ENCODE measurements around the gene NAP1L4.
A peak's percentile ranks its signal among the peaks of the same experiment; 100 is the strongest.

Gene NAP1L4

DNA sequence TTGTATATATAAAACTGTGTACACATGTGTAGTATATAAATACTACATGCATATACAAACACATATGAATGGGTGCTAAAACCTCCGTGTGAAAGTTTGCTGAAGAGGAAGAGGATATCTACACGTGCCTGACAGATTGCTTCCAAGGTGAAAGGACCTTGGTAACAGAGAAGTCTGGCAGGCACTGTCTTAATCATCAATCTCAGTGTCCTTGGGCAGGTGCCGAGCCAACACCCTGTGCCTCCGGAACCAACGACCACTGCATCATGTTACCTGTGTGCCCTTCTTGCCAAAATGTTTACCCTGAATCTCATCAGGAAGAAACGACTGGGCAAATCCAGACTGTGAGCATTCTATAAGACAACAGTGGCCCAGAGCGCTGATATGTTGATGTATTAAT, 15.0 kb downstream of the NAP1L4 start:
- H3K4me3 ChIP-seq (ENCODE audit: low read length) = no peak overlapping the region
- TF ChIP-seq, protein P1, sequence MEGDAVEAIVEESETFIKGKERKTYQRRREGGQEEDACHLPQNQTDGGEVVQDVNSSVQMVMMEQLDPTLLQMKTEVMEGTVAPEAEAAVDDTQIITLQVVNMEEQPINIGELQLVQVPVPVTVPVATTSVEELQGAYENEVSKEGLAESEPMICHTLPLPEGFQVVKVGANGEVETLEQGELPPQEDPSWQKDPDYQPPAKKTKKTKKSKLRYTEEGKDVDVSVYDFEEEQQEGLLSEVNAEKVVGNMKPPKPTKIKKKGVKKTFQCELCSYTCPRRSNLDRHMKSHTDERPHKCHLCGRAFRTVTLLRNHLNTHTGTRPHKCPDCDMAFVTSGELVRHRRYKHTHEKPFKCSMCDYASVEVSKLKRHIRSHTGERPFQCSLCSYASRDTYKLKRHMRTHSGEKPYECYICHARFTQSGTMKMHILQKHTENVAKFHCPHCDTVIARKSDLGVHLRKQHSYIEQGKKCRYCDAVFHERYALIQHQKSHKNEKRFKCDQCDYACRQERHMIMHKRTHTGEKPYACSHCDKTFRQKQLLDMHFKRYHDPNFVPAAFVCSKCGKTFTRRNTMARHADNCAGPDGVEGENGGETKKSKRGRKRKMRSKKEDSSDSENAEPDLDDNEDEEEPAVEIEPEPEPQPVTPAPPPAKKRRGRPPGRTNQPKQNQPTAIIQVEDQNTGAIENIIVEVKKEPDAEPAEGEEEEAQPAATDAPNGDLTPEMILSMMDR (IDR thresholded peaks at IDR 0.05; ENCODE audit: insufficient read depth, low read depth, low read length, missing control alignments) = no peak
- DNase-seq (ENCODE audit: low read depth) = no peak

DNA sequence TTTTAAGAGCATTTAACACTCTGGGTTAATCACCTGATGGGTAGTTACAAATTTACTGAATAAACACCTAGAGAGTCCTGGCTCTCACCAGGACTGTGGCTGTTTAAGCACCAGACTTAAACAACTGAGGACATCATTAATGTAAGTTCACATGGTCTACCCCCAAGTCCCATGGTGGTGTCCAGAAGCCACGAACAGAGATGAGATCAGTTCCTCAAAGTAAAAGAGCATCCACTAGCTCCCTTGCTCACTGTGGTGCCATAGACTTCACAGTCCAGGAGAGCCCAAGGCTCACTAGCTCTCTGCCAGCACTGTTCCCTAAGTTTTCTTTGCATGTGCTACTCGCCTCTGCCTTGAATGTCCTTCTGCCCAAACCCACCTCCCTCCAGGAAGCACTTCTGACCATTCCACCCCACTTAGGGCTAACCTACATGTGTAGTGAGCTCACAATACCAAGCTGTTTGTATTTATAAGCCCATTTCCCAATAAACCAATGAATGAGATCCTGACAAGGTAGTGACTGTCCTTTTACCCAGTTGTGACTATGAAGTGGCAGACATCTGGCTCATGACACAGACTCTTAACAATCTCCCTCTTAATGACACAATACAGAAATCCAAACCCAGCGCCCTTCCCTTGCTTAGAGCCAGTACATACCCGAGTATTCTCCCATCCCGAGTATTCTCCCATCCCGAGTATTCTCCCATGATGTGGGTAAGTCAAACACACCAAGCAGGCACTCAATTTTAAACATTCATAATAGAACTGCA, 15.7 kb downstream of the NAP1L4 start:
- no peak for DNase-seq (ENCODE audit: low read depth)

DNA sequence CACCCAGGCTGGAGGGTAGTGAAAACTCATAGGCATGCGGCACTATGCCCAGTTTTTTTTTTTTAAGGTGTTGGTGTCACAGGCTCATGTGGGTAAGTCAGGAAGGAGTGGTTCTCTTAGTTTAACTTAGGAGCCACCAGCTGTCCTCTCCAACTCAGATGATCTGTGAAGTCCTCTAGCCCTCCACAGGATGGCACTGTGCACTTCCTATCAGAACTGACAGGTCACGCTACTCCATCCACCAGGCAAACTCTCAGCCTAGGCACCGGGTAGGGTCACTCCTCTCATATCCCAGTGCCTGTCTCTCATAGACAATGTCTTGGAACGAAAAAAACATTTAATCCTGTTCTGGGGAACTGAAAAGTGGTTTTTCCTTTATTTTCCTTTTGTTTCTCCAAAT, 16.5 kb downstream of the NAP1L4 start:
- TF ChIP-seq, protein P1 (IDR thresholded peaks at IDR 0.05; ENCODE audit: insufficient read depth, low read depth, low read length, missing control alignments) = peak; percentile 68
- peak; percentile 66 for DNase-seq (ENCODE audit: low read depth)
- H3K4me3 ChIP-seq (ENCODE audit: low read length) = no peak overlapping the region

More for the DNA sequence above, 15.7 kb downstream of the NAP1L4 start:
- TF ChIP-seq, protein P1 (IDR thresholded peaks at IDR 0.05; ENCODE audit: insufficient read depth, low read depth, low read length, missing control alignments) = no peak
- no peak overlapping the region for H3K4me3 ChIP-seq (ENCODE audit: low read length)

DNA sequence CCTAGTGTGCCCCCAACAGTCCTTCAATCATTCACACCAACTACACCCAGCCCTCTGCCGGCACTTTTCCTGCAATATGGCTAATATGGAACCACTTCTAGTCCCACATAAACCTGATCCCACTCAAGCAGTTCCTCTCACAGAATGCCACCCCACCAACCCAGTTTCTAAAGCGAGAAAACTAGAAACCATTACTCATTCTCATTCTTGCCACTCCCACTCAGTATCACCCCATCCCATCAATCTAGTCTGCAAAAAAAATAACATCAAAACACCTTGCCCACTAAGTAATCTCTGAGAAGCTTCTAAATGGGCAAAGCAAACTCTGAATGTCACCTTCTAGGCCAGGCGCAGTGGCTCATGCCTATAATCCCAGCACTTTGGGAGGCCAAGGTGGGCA, 17.9 kb downstream of the NAP1L4 start:
- no peak for DNase-seq (ENCODE audit: low read depth)
- TF ChIP-seq, protein P1 (IDR thresholded peaks at IDR 0.05; ENCODE audit: insufficient read depth, low read depth, low read length, missing control alignments) = no peak
- H3K4me3 ChIP-seq (ENCODE audit: low read length) = no peak overlapping the region

DNA sequence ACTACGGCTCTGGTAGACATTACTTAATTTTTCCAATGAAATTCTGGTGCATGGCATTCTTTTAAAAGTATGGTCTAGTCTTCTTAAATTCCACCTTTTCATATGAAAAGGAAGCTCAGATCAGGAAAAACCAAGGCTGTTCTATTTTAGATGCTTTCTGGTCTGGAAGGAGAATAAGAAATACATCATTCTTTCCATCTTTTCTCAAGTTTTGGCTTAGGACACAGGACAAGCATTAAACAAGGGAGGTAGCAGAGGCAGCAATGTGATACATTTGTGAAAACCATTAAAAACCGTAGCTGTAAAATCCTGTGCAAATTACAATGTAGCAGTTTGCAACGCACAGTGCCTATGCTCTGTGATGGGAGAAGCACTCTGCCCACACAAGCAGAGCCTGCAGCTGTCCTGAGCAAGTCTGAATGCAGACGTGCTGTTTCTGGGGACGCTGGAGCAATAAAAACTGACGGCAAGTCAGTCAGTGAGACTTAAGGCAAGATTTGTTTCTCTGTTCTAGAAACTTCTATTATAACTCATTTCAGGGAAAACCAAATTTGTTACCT, 23.7 kb downstream of the NAP1L4 start:
- no peak for DNase-seq (ENCODE audit: low read depth)
- no peak overlapping the region for H3K4me3 ChIP-seq (ENCODE audit: low read length)
- TF ChIP-seq, protein P1 (IDR thresholded peaks at IDR 0.05; ENCODE audit: insufficient read depth, low read depth, low read length, missing control alignments) = no peak

DNA sequence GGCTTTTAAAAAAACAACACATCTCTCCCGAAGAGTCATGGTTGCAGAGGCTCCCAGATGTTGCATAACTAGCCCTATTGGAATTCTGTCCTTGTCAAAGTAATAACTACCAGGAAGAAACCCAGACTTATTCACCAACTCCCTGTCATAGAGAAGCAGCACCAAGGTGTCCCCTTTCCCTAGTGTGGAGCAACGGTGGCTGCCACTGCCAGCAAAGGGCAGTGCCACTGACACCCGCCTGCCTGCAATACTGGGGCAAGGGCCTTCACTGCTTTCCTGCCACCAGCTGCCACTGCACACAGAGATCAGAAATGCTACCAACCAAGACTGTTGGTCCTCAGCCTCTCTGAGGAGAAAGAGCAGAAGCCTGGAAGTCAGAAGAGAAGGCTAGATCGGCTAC, 27.3 kb downstream of the NAP1L4 start:
- TF ChIP-seq, protein P1 (IDR thresholded peaks at IDR 0.05; ENCODE audit: insufficient read depth, low read depth, low read length, missing control alignments) = no peak
- no peak for DNase-seq (ENCODE audit: low read depth)

DNA sequence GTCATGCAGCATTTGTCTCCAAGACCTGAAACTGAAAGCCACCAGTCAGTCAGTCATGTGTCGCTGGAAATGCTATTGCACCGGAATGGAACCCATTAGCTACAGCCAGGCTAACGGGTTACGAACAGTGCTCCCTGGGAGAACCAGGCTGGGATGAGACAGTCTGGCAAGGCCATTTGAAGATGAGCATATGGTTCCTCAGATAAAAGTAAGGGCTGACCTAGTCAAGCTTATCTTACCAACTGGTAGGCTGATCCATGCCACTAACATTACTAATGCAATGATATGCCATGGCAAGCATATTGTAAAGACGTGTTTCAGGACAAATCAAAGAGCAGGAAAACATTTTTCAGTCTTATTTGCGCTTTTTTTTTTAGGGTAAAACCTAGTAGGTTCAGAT, 28.4 kb downstream of the NAP1L4 start:
- no peak for DNase-seq (ENCODE audit: low read depth)
- H3K4me3 ChIP-seq (ENCODE audit: low read length) = no peak overlapping the region
- TF ChIP-seq, protein P1 (IDR thresholded peaks at IDR 0.05; ENCODE audit: insufficient read depth, low read depth, low read length, missing control alignments) = no peak

More for the DNA sequence above, 27.3 kb downstream of the NAP1L4 start:
- no peak overlapping the region for H3K4me3 ChIP-seq (ENCODE audit: low read length)

Measured in epithelial cell of esophagus (primary cell).